Colonic mucosa (tissue), 4 donors: ENCODE results near the gene HECW1. TPM values are rescaled to one million over a fixed set of nuclear protein-coding genes. Genes with fewer than 3 reads are reported as not detected.

Experiments used
- DNase-seq: peaks from one replicate; pipeline ENCODE4 v3.0.0-alpha.2; 2020
- H3K27ac ChIP-seq: fragments of 200-600 bp; one replicate; pipeline ENCODE4 v1.8.0; 2021
- H3K27me3 ChIP-seq: fragments of 200-600 bp; one replicate; pipeline ENCODE4 v1.8.0; 2021
- H3K36me3 ChIP-seq: fragments of 200-600 bp; one replicate; pipeline ENCODE4 v1.8.0; 2021
- H3K4me1 ChIP-seq: fragments of 200-600 bp; one replicate; pipeline ENCODE4 v1.8.0; 2021; ENCODE audit warnings: mild to moderate bottlenecking
- H3K4me3 ChIP-seq: fragments of 200-600 bp; one replicate; pipeline ENCODE4 v1.8.0; 2021
- H3K9ac ChIP-seq, 2 donors: one replicate each; pipeline ENCODE4 v1.7.0; 2013; ENCODE audit warnings: control low read depth in 2 of 2, low read depth in 2 of 2, low read length in 2 of 2
- H3K9me3 ChIP-seq: fragments of 200-600 bp; one replicate; pipeline ENCODE4 v1.8.0; 2021
- intact Hi-C: fragments of 100-400 bp; cut with DNase I; formaldehyde crosslinking; loops from one replicate; pipeline ENCODE4 v1.14.1; 2022
- total RNA-seq, 2 donors: library from RNA; stranded (reverse); fragmentation: NEBNext Ultra II Directional in 1 of 2; extraction: Animal tissue kit (Norgen Biotek cat#: 25700) in 1 of 2; gene quantifications; one replicate each; pipeline ENCODE4 v1.2.1, GENCODE V29; 2021
- TF ChIP-seq, protein P1 (sequence below): fragments of 200-600 bp; IDR thresholded peaks from one replicate; pipeline ENCODE4 v1.8.0; 2022; ENCODE audit warnings: antibody characterized with exemption, mild to moderate bottlenecking
- donor health status: healthy.
- donor health status: DM: no; HTN: no; CAD: no.
- donor health status: DM: no; HTN: no; CAD: no.

Gene HECW1
- total RNA-seq, 2 donors from 2014 or later: 0.35 to 0.40 TPM

DNA sequence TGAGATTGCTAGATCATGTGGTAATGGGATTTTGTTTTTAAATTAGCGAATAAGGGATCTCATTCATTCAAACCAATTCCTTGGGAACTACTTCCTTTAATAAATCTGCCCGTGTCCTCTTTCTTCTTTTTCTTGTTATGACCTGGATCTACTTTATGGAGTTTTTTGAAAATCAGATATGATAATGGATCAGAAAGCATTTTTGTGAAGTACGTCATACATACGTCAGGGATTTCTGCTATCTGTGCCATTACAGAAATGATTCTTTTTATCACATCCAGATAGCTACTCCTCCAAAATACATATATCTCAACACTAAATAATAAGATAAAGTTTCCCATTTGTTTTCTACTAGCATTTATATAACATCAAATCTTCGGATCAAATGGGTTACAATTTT is 430.3 kb downstream of the HECW1 start:
- intact Hi-C loops: no loop called here
- Histone ChIP-seq H3K4me3 (no peak overlapping the region), H3K27me3 (no peaks in the 10 kb centered on the region), H3K9ac (no peak overlapping the region), H3K36me3 (no peaks in the 10 kb centered on the region), H3K9me3 (no peaks in the 10 kb centered on the region), H3K27ac (no peak overlapping the region), H3K4me1 (no peaks in the 10 kb centered on the region)
- no peak for DNase-seq
- TF ChIP-seq, protein P1, sequence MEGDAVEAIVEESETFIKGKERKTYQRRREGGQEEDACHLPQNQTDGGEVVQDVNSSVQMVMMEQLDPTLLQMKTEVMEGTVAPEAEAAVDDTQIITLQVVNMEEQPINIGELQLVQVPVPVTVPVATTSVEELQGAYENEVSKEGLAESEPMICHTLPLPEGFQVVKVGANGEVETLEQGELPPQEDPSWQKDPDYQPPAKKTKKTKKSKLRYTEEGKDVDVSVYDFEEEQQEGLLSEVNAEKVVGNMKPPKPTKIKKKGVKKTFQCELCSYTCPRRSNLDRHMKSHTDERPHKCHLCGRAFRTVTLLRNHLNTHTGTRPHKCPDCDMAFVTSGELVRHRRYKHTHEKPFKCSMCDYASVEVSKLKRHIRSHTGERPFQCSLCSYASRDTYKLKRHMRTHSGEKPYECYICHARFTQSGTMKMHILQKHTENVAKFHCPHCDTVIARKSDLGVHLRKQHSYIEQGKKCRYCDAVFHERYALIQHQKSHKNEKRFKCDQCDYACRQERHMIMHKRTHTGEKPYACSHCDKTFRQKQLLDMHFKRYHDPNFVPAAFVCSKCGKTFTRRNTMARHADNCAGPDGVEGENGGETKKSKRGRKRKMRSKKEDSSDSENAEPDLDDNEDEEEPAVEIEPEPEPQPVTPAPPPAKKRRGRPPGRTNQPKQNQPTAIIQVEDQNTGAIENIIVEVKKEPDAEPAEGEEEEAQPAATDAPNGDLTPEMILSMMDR: no peak

DNA sequence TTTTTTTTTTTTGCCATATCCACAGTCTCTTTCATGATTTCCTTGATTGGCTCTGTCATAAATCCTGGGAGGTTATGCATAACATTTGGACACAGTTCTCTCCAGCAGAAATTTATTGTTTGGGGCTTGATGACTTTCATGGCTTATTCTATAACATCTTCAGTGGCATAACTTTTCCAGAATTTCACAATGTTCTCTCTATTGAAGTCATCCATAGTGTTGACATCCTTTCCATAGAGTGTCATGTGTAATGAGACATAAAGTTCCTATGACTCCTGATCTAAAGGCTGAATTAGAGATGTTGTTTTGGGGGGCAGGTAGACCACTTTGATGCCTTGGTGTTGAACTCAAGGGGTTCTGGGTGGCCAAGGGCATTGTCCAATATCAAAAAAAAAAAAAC is 433.8 kb downstream of the HECW1 start:
- no peaks in the 10 kb centered on the region for H3K4me1 ChIP-seq
- no peaks in the 10 kb centered on the region for H3K27me3 ChIP-seq
- intact Hi-C loops: no loop called here
- H3K27ac ChIP-seq: no peak overlapping the region
- no peak overlapping the region for H3K9ac ChIP-seq
- TF ChIP-seq, protein P1: no peak
- H3K36me3 ChIP-seq: no peaks in the 10 kb centered on the region
- no peak overlapping the region for H3K4me3 ChIP-seq
- no peak for DNase-seq
- H3K9me3 ChIP-seq: no peaks in the 10 kb centered on the region

DNA sequence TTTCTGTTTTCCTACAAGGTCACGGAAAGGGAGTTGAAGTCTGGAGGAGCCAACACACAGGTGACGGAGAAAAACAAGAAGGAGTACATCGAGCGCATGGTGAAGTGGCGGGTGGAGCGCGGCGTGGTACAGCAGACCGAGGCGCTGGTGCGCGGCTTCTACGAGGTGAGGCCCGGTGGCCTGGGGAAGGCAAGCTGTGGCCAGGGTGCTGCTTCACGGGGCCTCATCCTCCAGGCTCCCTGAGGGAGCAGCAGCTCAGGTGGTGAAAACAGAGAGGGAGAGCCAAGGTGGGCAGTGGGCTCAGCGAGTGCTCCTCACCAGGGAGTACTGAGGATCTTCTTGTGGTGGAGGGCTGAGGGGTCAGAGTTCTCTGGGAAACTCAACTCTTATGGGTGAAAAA is 438.0 kb downstream of the HECW1 start:
- intact Hi-C loops: no loop called here

DNA sequence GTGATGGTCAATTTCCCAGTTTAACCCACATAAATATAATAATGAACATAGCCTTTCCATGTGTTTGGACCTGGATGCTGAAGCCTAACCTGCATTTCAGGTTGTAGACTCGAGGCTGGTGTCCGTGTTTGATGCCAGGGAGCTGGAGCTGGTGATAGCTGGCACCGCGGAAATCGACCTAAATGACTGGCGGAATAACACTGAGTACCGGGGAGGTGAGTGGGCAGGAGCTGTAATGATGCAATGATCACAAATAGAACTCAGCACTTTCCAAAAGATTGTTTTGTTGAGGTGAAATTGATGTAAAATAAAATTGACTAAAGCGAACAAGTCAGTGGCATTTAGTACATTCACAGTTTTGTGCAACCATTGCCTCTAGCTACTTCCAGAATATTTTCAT is 439.7 kb downstream of the HECW1 start:
- H3K27ac ChIP-seq: no peak overlapping the region
- intact Hi-C loops: no loop called here
- DNase-seq: no peak
- no peaks in the 10 kb centered on the region for H3K9me3 ChIP-seq
- H3K27me3 ChIP-seq: no peaks in the 10 kb centered on the region
- no peak overlapping the region for H3K9ac ChIP-seq
- no peaks in the 10 kb centered on the region for H3K4me1 ChIP-seq
- TF ChIP-seq, protein P1: no peak
- H3K36me3 ChIP-seq: no peaks in the 10 kb centered on the region
- H3K4me3 ChIP-seq: no peak overlapping the region

More for the DNA sequence above, 438.0 kb downstream of the HECW1 start:
- Histone ChIP-seq H3K27me3 (no peaks in the 10 kb centered on the region), H3K4me3 (no peak overlapping the region), H3K9ac (no peak overlapping the region), H3K9me3 (no peaks in the 10 kb centered on the region), H3K27ac (no peak overlapping the region), H3K36me3 (no peaks in the 10 kb centered on the region), H3K4me1 (no peaks in the 10 kb centered on the region)
- no peak for DNase-seq
- TF ChIP-seq, protein P1: no peak

DNA sequence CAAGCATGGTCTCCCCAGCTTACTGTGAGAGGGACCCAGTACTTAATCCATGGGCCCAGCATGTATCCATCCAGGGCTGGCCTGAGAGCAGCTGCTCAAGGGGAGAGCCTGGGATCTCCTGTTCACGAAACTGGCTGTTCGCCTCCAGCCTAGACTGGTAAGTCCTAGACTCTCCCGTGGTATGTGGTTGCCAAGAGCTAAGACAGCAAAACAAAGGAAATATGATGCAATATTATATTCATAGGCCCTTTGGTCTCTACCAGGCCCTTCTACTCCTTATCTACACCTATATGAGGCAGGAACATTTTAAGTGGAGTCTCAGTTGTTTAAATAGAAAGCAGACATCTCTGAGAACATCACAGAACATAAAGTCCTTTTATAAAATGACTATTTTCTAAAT is 441.6 kb downstream of the HECW1 start:
- Histone ChIP-seq H3K27me3 (no peaks in the 10 kb centered on the region), H3K4me3 (no peak overlapping the region), H3K36me3 (no peaks in the 10 kb centered on the region), H3K4me1 (no peaks in the 10 kb centered on the region), H3K9ac (no peak overlapping the region), H3K9me3 (no peaks in the 10 kb centered on the region), H3K27ac (no peak overlapping the region)
- DNase-seq: no peak
- intact Hi-C loops: no loop called here
- TF ChIP-seq, protein P1: no peak

DNA sequence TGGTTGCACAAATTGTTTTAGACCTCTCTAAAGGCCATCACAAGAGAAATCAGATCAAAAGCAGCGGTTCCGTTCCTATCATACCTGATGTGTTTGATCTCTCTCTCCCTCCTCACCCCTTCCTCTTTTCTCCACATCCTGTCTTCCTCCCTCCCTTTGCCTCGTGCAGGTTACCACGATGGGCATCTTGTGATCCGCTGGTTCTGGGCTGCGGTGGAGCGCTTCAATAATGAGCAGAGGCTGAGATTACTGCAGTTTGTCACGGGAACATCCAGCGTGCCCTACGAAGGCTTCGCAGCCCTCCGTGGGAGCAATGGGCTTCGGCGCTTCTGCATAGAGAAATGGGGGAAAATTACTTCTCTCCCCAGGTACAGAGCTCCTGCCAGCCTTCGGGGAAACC is 442.0 kb downstream of the HECW1 start:
- intact Hi-C loops: no loop called here

More for the DNA sequence above, 442.0 kb downstream of the HECW1 start:
- H3K4me1 ChIP-seq: no peaks in the 10 kb centered on the region
- no peak overlapping the region for H3K4me3 ChIP-seq
- no peak for DNase-seq
- H3K9ac ChIP-seq: no peak overlapping the region
- H3K27ac ChIP-seq: no peak overlapping the region
- H3K36me3 ChIP-seq: no peaks in the 10 kb centered on the region
- no peaks in the 10 kb centered on the region for H3K9me3 ChIP-seq
- no peaks in the 10 kb centered on the region for H3K27me3 ChIP-seq
- TF ChIP-seq, protein P1: no peak
